Brain microvascular endothelial cell (primary cell): Measurements from ENCODE around the gene CXorf65.
A peak's percentile ranks its signal among the peaks of the same experiment; 100 is the strongest.

Experiments
- DNase-seq: peaks from one replicate; pipeline ENCODE4 v3.0.0-alpha.2; 2020
- H3K27ac ChIP-seq: fragments of 250-450 bp; sonication (Bioruptor Pico); 2 replicates; pipeline ENCODE4 v1.5.1; 2020; ENCODE audit warnings: mild to moderate bottlenecking, moderate library complexity
- H3K27me3 ChIP-seq: fragments of 250-450 bp; sonication (Bioruptor Pico); replicated peaks from 2 replicates; pipeline ENCODE4 v1.5.1; 2020; ENCODE audit warnings: mild to moderate bottlenecking
- H3K36me3 ChIP-seq: fragments of 250-450 bp; sonication (Bioruptor Pico); replicated peaks from 2 replicates; pipeline ENCODE4 v1.5.1; 2020; ENCODE audit warnings: mild to moderate bottlenecking
- H3K4me3 ChIP-seq: 2 replicates; pipeline ENCODE4 v1.5.1; 2011; ENCODE audit warnings: low read depth, mild to moderate bottlenecking, control low read depth, low read length, moderate library complexity
- CTCF ChIP-seq: IDR thresholded peaks from 2 replicates; pipeline ENCODE4 v1.5.1; 2011; ENCODE audit warnings: low read depth, mild to moderate bottlenecking, moderate library complexity, low read length, control low read depth, inconsistent platforms; ENCODE audit errors: missing control alignments
- in situ Hi-C: cut with HindIII; loops from 2 replicates; pipeline ENCODE4 v1.10.0; 2017; ENCODE audit warnings: low sequenced_read_pairs, low pct_ligation_motif_present

CXorf65 gene

DNA sequence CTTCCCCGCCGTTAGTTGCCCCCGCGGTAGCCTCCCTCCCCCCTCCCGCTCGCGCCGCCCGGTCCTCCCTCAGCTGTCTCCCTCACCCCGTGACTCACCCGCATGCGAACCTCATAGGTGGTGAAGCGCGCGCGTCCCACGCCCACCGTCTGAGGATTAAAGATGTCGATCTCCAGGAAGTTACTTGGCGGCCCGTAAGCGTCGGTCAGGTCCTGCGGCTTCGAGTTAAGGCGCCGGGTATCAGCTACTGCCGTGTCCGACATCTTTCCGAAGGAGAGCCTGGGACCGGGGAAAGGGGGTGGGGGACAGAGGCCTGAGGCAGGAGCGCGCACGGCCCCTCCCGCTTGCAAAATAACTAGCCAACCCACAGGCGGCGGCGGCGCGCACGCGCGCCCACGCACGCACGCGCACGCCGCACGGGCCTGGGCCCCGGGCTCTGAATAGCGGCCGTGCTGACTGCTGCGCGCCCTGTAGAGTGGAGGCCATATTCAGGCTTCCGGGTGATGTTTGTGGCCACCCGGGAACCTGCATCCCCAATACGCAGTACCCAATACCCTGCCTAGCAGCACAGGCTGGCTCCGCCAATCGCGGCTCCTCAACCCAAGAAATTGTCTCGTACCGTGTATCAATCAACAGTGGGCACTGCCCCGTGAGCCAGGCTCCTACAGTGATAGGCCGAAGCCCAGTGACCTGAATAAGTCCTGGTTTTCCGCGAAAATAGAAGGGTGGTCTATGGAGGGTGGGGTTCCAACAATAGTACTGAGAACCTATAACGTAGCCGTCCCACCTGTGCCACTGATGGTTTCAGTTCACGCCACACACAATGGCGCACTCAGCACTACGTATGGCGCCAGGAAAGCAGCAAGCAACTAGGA lies 38.3 kb downstream of the CXorf65 start, which contains the start of gene SNX12:
TSS of gene SNX12 (minus strand) at position 291 of the 875 bp plus-strand sequence. CDS start at position 263, 28 bp downstream.
- in situ Hi-C loops = no loop called here
- H3K27me3 ChIP-seq = no peaks in the 10 kb centered on the region
- no peak for TF ChIP-seq CTCF
- peak within 1 kb of the TSS; percentile 73 for H3K4me3 ChIP-seq
- DNase-seq = peak; percentile 94
- H3K36me3 ChIP-seq = no peaks in the 10 kb centered on the region
- H3K27ac ChIP-seq = peak within 1 kb of the TSS; percentile 93

- peak overlapping the region; percentile 73 for H3K4me3 ChIP-seq
- TF ChIP-seq CTCF = no peak
- in situ Hi-C loops = no loop called here
- H3K36me3 ChIP-seq = no peaks in the 10 kb centered on the region
- H3K27ac ChIP-seq = peak overlapping the region; percentile 93
- peak; percentile 2 for DNase-seq
- no peaks in the 10 kb centered on the region for H3K27me3 ChIP-seq
Observed at GRCh38 chrX:71067712-71068043, 38.9 kb downstream of the CXorf65 start.

DNA sequence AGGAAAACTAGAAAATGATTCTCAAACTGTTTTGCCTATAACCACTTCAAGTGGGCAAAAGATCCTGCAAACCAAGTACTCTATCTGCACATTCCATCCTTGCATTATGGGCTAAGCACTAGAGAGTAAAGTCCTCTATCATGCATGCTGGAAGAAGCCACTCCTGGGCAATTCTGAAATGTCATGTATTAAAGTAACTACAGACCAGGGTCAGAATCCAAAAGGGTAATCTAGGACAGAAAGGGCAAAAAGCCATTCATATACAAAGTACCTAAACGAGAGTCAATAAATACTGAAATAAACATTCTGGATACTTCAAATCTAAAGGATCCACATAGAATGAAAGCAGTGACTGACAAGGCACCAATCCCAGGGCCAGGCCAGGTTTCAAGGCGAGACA lies 39.5 kb downstream of the CXorf65 start:
- TF ChIP-seq CTCF = no peak
- Histone ChIP-seq H3K36me3 (no peaks in the 10 kb centered on the region), H3K27me3 (no peaks in the 10 kb centered on the region), H3K4me3 (peak overlapping the region; percentile 73), H3K27ac (peak overlapping the region; percentile 93)
- in situ Hi-C loops = no loop called here
- DNase-seq = no peak

- no peak for TF ChIP-seq CTCF
Observed at GRCh38 chrX:71060127-71060526, 46.4 kb downstream of the CXorf65 start.

DNA sequence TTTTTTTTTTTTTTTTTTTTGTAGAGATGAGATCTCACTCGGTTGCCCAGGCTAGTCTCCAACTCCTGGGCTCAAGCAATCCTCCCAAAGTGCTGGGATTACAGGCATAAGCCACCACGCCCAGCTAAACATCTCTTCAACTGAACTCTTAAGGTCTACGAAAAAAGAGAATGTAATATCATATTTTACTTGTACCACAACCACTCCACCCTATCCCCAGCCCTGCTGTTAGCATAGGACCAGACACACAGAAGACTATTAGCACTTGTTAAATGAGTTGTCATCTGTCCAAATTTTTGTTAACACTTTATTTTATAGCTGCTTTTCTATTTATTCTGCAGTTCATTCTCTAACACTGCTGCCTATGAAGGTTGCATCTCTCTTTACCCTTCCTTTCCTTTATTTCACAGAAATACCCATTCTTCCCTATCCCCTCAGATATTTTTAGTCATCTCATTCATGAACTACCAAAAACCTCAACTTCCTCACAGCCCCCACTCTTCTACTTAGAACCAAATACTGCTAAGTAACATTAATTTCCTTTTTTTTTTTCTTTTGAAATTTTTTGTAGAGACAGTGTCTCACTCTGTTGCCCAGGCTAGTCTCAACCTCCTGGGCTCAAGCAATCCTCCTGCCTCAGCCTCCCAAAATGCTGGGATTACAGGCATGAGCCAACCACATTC lies 48.6 kb downstream of the CXorf65 start:
- DNase-seq = no peak
- no peak overlapping the region for H3K27ac ChIP-seq
- peaks cover 2% of the 10 kb centered on the region for H3K36me3 ChIP-seq
- in situ Hi-C loops = no loop called here
- TF ChIP-seq CTCF = no peak
- H3K4me3 ChIP-seq = no peak overlapping the region
- H3K27me3 ChIP-seq = no peaks in the 10 kb centered on the region

More at GRCh38 chrX:71060127-71060526, 46.4 kb downstream of the CXorf65 start:
- no peak overlapping the region for H3K27ac ChIP-seq
- H3K36me3 ChIP-seq = peaks cover 2% of the 10 kb centered on the region
- no peak for DNase-seq
- no peak overlapping the region for H3K4me3 ChIP-seq
- in situ Hi-C loops = no loop called here
- no peaks in the 10 kb centered on the region for H3K27me3 ChIP-seq
